Esophagus mucosa (tissue), 1 donor: Measurements from ENCODE around the gene PRRG2. TPM values are rescaled to one million over a fixed set of nuclear protein-coding genes. Genes with fewer than 3 reads are reported as not detected.

Experiments
- ATAC-seq: fragments of 200-7000 bp; cut with Tn5 transposase; one replicate; pipeline ENCODE4 v1.9.1; 2020
- total RNA-seq: library from RNA; stranded (reverse); gene quantifications from one replicate; pipeline ENCODE4 v1.2.4, GENCODE V29; 2023
- donor health status: DM: yes; HTN: yes; CAD: no.

PRRG2 gene
- total RNA-seq, 1 donor from 2014 or later: 13.2 TPM

DNA sequence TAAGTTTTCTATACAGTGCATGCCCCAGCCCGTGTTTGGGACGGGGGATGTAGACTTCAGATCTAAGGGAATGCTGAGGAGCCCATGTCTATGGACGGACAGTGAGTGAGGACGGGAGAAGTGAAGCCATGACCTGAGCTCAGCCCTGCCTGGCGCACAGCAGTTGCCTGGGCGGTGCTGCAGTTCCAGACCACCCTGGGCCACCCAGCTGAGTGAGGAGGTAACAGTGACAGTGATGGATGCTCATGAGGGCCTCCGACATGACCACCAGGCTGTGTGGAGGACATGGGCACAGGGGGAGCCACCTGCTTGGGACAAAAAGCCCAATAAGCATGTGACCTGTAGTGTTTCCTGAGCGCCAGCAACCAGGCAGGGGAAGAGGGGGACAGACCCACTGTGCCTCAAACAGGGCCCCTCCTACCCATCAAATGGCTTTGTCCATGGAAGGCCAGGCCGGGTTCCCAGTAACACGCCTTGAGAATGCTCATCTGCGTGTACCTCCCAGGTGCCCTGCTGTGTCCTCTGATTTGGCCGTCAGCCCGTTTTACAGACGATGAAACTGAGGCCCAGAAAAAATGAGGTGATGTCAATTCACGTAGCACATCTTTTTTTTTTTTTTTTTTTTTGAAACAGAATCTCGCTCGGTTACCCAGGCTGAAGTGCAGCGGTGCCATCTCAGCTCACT is 23.3 kb upstream of the PRRG2 start:
- no peak for ATAC-seq

DNA sequence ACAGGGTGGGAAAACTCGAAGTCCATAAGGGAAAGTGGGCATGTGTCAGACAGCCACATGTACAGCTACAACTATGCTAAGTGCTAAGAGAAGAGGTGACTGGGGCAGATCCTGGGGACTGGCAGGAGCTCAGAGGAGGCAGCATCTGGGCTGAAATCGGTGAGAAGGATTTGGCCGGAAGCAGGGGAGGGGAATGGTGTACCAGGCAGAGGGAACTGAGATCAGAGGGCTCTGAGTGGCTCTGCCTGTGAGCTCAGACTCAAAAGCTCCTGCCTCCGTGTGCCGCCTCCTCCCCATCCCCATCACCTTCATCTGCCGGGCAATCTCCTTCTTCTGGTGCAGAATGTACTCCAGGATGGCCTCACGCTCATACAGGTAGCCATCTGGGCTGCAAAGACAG is 22.5 kb upstream of the PRRG2 start:
- no peak for ATAC-seq

DNA sequence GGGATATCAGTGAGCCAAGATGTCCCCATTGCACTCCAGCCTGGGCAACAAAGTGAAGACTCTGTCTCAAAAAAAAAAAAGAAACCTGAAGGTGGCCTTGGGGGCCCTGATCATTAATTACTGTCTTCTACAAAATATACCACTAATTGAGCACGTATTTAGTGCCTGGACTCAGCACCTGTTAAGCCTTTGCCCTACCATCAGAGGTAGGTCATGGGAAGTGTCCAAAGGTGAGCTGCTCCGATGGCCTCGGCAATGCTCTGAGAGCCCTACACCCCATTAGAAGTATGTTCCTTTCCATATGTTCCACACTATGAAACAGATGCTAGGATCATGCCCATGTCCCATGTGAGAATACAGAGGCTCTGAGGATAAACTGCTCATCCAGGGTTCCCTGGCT is 21.7 kb upstream of the PRRG2 start:
- no peak for ATAC-seq

DNA sequence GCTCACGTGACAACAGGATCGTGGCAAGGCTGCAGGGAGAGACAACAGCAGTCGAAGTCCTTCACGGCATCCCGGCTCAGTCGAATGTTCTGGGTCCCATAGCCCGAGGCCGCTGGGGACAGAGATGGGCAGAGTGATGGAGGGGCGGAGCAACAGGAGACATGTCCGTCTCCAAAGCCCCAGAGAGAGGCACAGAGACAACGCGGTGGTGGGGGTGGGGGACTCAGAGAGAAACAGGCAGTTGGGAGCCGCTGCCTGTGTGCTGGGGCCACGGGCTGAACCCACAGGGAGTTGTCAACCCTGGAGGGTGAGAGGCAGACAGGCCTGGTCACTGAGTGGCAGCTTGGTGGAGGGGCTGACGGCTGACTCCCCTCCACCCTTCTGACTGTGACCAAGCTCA is 21.2 kb upstream of the PRRG2 start:
- ATAC-seq: no peak

DNA sequence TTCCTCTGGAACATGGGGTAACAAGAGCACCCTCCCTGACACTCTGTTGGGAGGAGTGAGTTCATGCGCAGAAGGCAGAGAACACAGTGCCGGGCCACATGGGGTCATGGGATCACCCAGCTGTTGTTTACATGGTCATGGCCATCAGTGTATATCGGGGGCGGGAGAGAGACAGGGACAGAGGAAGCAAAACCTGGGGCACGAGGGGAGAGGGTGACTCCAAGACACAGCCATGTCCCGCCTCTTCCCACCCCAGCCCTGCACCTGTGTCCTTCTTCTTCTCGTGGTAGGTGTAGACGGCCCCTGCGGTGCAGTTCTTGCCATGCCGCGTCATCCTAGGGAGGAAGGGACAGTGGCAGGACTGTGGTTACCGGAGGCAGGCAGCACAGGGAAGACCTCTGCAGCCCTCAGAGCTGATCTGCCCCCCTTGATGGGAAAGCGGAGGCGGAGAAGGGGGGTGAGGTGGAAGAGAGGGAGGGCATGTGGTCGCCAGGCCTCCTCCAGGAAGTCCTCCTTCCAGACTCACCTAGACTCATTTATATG is 20.7 kb upstream of the PRRG2 start:
- no peak for ATAC-seq

DNA sequence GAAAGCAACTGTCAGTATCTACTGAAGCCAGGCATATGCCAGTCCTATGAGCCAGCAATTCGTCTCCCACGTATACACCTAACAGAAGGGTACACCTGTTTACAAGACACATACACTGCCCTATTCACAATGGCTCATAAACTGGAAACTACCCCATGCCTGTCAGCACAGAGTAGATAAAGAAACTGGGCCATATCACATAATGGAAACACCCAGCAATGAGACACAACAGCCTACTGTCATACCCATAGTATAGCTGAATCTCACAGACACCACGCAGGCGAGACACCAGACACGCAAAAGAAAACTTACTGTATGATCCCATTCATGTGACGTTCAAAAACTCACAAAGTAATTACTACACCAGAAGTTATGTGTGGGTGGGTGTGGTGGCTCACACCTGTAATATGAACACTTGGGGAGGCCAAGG is 16.5 kb upstream of the PRRG2 start:
- ATAC-seq: no peak

DNA sequence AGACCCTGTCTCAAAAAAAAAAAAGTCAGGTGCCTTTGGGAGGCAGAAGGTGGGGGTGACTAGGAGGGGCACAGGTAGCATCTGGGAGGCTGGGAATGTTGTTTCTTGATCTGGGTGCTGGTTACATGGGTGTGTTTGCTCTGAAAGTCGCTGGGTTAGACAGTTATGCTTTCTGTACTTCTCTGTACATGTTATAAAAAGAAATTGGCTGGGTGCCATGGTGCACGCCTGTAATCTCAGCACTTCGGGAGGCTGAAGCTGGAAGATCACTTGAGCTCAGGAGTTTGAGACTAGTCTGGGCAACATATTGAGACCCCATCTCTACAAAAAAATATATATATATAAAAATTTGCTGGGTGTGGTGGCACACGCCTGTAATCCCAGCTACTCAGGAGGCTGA is 15.9 kb upstream of the PRRG2 start:
- no peak for ATAC-seq

DNA sequence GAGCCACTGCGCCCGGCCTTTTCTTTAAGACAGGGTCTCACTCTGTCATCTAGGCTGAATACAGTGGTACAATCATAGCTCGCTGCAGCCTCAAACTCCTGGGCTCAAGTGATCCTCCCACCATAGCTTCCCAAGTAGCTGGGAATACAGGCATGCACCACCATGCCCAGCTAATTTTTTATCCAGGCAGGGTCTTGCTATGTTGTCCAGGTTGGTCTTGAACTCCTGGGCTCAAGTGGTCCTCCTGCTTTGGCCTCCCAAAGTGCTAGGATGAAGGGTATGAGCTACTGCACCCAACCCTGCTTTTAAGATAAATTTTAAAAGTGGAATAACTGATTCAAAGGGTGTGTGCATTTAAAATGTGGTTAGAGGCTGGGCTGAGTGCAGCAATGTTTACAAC is 14.8 kb upstream of the PRRG2 start:
- ATAC-seq: no peak

DNA sequence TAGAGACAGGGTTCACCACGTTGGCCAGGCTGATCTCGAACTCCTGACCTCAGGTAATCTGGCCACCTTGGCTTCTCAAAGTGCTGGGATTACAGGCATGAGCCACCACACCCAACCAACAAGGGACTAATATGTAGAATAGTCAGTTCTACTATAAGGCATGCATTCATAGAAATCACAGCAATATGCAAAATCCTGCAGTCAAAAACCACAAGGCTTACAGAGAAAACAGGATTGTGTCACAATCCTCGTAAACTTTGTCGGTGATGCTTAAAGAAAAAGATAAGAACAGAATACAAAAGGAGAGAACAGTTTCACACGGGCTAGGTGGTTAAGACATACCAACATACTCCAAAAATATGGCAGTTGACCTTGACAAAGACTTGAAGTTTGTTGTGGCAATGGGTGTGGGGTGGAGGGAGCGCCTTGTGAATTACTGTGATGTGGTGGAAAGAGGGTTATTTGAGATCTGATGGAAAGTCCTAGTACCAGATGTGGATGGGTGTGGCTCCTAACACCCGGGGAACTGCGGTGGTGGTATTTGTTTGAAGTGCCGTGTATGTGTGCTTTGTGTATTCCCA is 13.2 kb upstream of the PRRG2 start:
- no peak for ATAC-seq

DNA sequence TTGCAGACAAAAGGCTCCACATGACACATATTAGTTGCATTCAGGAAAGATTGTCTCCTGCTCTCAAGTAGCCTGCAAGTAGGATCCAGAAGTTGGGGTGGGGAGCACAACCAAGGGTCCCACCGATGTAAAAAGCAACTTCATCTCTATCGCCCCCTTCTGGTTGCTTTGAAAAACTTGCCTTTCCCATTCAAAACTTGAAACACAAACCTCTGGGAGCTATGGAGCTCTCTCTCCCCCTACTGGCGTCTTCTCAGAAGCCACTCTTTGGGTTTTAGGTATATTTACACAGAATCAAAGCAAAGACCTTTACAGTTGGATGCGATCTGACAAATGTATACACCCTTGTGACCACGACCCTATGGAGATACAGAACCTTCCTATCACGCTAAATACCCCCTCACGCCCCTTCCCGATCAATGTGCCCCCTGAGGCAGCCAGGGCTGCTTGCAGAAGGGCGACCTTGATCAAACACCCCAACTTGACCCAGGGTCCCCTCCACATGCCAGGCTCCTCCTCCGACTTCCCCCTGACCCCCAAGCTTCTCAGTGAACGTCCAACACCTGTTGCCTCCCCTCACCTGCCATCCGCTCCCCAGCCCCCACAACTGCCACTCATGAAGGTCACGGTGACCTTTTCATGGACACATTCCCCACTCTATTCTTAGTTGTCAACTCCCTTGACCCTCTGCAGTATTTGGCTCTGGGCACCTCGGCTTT is 10.8 kb upstream of the PRRG2 start:
- ATAC-seq: peak; percentile 68

DNA sequence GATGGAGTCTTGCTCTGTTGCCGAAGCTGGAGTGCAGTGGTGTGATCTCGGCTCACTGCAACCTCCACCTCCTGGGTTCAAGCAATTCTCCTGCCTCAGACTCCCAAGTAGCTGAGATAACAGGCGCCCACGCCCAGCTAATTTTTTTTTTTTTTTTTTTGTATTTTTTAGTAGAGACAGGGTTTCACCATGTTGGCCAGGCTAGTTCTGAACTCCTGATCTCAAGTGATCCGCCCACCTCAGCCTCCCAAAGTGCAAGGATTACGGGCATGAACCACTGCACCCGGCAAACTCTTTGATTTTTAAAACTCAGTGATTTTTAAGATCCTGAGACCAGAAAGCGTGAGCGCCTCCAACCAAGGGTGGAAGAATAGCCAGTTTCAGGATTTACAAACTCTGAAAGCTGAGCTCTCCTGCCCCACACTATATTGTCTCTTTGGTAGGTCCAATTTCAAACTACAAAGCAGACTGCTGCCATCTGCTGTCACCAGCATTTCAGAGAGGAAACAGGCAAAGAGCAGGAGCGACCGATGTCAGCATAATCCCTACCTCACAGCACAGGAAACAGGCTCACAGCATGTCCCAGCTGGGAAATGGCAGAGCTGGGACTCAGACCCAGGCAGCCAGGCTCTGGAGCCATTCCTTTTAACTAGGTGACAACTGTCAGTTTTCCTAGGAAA is 10.0 kb upstream of the PRRG2 start:
- ATAC-seq: peak; percentile 15

DNA sequence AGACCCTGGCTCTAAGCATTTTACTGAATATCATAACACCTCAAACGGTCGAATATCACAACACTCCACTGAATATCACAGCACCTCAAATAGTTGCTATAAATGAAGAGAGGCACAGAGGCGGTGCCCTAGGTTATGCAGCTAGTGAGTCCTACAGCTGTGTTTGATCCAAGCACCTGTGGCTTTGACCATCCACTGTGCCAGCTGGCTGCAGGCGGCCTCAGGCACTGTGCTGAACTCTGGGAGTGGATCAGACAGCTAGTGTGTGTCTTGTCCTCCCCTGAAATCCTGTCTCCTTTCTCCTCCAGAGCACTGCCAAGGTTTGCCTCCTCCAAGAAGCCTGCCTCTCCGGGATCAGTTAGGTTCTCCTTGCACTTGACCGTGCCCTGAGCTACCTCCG is 8.1 kb upstream of the PRRG2 start:
- peak; percentile 16 for ATAC-seq

DNA sequence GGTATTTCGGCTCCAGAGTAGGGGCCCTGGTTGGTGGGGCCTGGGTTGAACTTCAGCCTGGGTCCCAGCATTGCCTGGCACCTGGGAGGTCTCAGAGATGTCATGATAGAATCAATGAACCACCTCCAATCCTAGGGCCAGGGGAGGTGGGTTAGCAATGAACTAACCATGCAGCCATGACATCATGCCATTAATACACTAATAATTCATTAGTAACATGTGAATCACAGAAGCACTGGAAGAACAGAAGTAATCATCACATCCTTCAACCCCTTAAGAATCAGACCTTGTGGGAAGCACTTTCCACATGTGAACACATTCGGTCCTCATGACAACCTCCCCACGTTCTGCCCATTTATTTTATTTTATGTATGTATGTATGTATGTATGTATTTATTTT is 7.7 kb upstream of the PRRG2 start:
- ATAC-seq: no peak

DNA sequence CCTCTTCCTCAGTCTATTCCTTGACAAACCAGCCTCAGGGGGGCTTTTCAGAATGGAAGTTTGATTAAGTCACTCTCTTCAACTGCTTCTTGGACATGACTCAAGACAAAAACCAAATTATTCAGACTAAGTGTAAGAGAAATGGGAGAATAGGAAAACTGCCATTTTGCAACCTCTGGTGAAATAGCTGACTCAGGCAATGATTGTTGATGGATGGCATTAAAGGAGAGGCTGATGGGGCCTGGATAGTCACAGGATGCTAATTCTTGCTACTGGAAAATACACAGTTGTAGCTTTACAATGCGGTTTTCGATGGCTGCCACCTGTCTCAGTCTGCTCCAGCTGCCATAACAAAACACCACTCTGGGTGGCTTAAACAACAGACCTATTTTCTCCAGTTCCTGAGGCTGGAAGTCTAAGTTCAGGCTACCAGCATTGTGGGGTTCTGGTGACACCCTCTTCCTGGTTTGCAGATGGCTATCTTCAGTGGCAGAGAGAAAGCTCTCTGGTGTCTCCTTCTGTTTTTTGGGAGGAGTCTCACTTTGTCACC is 6.8 kb upstream of the PRRG2 start:
- ATAC-seq: no peak

DNA sequence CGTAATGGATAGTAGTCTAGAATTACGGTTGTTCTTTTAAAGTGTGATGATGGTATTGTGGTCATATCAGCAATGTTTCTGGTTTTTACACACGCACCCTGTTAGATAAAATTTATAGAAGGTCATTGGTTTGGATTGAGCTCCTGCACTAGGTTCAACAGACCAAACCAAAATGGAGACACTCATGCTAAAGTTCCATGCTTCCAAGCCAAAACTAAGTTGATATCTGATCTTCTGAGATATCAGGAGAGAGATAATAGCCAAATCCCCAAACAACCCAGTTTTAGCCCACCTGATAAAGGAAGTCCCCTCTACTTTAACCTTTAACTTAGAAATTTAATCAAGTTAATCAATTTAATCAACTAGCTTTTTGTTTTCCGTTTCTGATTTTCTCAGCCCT is 1.9 kb upstream of the PRRG2 start:
- ATAC-seq: no peak

DNA sequence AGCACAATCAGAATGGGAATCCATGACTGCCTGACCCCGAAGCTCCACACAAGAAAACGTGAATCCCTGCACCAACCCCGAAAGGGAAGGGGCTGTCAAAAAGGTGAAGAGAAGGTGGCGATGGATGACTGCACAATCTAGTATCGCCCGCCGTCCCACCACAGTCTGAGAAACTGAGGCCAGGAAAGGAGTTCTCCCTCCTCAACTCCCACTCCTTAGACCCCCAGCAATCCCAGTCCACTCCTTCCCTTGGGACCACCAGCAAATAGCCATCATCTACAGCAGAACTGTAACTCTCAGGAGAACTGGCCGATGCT is 1.2 kb upstream of the PRRG2 start:
- no peak for ATAC-seq

DNA sequence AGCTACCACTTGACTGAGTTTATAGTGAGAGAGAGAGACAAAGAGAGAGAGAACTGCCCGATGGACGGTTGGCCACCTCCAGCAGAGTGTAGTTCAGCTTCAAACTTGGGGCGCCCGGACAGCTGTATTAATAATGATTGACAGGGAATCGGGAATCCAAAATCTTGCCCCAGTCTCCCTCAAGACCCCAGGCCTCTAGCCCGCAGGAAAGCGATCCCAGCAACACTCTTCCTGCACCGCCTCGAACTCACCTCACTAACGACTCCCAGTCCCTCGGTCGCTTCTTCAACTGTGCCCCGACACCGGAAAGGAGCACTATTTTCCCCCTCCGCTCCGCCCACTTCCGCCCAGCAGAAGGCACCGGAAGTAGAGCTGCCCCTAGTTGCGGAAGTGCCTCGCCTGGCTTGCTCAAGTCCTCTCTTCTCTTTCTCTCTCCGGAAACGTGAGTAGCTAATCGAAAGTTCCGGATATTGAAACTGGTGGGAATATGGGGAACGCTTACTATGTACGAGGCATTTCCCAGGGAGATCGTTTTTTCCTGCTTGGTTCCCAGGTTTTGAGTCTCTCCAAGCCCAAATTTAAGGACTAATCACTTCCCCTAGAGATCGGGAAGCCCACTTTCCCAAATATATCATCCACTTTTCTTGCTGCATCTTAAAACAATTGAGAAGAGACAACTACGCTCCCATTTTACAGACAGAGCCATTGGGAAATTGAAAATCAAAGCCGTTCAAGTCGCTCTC is 681 bp upstream of the PRRG2 start, which contains the start of gene NOSIP:
Gene NOSIP, minus strand, starts transcription at position 293 of the 743 bp plus-strand sequence. CDS start 19,865 bp downstream, outside the sequence.
- ATAC-seq: peak; percentile 96

DNA sequence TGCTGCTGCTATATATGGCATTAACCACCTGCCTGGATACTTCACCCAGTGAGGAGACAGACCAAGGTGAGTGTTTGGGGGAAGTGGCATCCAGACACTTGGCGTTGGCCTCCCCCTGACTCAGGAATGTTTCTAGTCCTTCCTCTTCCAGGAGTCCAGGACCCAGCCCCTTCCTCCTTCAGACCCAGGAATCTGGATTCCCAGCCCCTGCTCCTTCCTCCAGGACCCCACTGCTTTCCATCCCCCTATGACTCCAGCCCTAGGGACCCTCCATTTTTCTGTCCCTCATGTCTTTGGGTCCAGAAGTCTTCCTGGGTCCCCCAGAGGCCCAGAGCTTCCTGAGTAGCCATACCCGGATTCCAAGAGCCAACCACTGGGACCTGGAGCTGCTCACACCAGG is 2.1 kb downstream of the PRRG2 start:
- ATAC-seq: no peak

DNA sequence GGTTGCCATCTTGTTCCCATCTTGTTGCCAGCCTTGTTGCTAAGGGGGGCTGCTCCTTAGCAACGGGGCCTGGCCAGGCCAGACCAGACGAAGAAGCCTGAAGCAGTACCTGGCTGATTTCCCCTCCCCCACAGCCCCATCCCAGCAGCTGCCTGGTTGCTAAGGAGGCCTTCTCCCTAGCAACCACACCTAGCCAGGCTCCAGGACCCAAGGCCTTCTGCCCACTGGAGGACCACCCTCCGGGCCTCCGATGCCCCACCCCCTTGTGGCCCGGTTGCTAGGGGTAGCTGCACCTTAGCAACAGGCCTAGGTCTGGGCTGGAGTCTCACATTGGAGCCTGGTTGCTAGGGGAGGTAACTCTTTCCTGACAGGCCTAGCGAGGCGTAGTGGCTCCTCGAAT is 3.9 kb downstream of the PRRG2 start:
- ATAC-seq: no peak

DNA sequence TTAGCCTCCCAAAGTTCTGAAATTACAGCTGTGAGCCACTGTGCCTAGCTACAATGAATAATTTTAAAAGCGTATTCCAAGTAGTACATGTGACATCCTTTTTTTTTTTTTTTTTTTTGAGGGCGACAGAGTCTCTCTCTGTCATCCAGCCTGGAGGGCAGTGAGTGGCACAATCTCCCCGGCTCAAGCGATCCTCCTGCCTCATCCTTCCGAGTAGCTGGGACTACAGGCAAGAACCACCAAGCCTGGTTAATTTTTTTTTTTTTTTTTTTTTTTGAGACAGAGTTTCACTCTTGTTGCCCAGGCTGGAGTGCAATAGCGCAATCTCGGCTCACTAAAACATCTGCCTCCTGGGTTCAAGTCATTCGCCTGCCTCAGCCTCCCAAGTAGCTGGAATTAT is 6.1 kb downstream of the PRRG2 start:
- no peak for ATAC-seq

DNA sequence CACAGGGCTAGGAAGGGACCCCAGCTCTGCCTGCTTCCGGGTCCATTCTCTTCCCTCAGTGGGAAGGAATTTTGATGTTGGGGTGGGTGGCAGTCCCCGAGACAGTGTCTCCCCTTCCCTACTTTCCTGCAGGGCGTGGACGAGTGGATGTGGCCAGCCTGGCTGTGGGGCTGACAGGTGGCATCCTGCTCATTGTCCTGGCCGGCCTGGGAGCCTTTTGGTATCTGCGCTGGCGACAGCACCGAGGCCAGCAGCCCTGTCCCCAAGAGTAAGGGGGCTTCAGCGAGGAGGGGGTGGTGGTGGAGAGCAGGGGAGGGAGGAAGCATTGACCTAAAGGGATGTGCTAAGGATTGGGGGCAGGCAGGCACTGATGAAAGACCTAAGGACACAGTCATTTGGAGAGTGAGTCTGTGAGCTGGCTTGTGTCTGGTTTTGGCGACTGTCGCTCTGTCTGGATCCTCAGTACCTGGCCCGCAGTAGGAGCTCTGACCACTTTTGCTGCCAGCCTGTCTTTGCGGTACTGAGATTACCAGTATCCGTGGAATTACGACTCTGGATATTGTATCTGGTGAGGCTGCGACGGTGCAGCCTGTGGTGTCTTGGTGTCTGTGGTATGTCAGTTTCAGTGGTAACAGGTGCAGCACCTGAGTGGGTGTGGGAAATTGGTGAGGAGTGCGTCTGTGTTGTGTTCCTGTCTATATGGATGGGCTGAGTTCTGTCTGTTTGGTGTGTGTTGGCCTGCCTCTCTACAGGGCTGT is 7.4 kb downstream of the PRRG2 start:
- no peak for ATAC-seq

DNA sequence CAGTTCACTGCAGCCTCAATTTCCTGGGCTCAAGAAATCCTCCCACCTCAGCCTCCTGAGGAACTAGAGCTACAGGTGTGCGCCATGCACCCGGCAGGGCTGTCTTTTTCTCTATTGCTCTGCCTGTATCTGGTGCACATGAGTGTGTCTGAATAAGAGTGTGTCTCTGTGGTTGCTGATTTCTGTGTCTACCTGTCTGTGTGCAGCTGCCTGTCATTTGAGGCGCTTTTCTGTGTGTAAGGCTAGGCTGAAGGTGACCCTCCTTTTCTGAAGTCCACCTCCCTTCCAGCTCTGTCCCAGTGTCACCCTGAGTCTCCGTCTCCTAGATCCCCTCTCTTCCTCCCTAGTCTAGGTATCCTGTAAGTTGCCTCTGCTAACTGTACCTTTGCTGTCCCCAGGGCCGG is 8.4 kb downstream of the PRRG2 start:
- ATAC-seq: no peak
